ENCODE measurements around the gene PANX2.
"Not testable (repeated sequence)": the region's sequence is repeated elsewhere in the genome, so short reads cannot be mapped to it uniquely, and the experiment has no call there.

Gene PANX2

GRCh38 chr22:50201191-50202129 is 30.9 kb downstream of the PANX2 start:
- Mint-ChIP-seq H3K27ac (peak overlapping the region; percentile 84), H3K9me3 (no peaks in the 10 kb centered on the region)
- DNase-seq = peak; percentile 54

GRCh38 chr22:50202130-50202666 is 31.7 kb downstream of the PANX2 start:
- H3K4me3 Mint-ChIP-seq = peak overlapping the region; percentile 86
- no peak for DNase-seq
- H3K27me3 Mint-ChIP-seq = no peaks in the 10 kb centered on the region
- H3K36me3 Mint-ChIP-seq (ENCODE audit: low read depth) = peaks cover 62% of the 10 kb centered on the region
- H3K27ac Mint-ChIP-seq = peak overlapping the region; percentile 84
- peaks cover 39% of the 10 kb centered on the region for H3K4me1 Mint-ChIP-seq (ENCODE audit: low read depth)
- H3K9me3 Mint-ChIP-seq = no peaks in the 10 kb centered on the region

More at GRCh38 chr22:50201191-50202129, 30.9 kb downstream of the PANX2 start:
- Mint-ChIP-seq H3K27me3 (no peaks in the 10 kb centered on the region), H3K4me1 (ENCODE audit: low read depth) (peaks cover 38% of the 10 kb centered on the region), H3K4me3 (peak overlapping the region; percentile 86), H3K36me3 (ENCODE audit: low read depth) (peaks cover 59% of the 10 kb centered on the region)

- Mint-ChIP-seq H3K36me3 (ENCODE audit: low read depth) (peaks cover 65% of the 10 kb centered on the region), H3K27ac (peak overlapping the region; percentile 5), H3K27me3 (no peaks in the 10 kb centered on the region), H3K4me3 (no peak overlapping the region), H3K9me3 (no peaks in the 10 kb centered on the region), H3K4me1 (ENCODE audit: low read depth) (peaks cover 39% of the 10 kb centered on the region)
- no peak for DNase-seq
These were observed 32.8 kb downstream of the PANX2 start for GRCh38 chr22:50203288-50203687.

GRCh38 chr22:50204571-50204970 is 34.0 kb downstream of the PANX2 start:
- no peaks in the 10 kb centered on the region for H3K27me3 Mint-ChIP-seq
- peaks cover 63% of the 10 kb centered on the region for H3K36me3 Mint-ChIP-seq (ENCODE audit: low read depth)
- H3K27ac Mint-ChIP-seq = no peak overlapping the region
- no peak overlapping the region for H3K4me3 Mint-ChIP-seq
- DNase-seq = no peak
- peaks cover 36% of the 10 kb centered on the region for H3K4me1 Mint-ChIP-seq (ENCODE audit: low read depth)
- H3K9me3 Mint-ChIP-seq = no peaks in the 10 kb centered on the region

- H3K27ac Mint-ChIP-seq, DNase-seq, H3K4me3 Mint-ChIP-seq, H3K9me3 Mint-ChIP-seq, H3K27me3 Mint-ChIP-seq: not testable (repeated sequence)
- H3K36me3 Mint-ChIP-seq (ENCODE audit: low read depth) = peaks cover 66% of the 10 kb centered on the region
- peaks cover 35% of the 10 kb centered on the region for H3K4me1 Mint-ChIP-seq (ENCODE audit: low read depth)
These were observed 34.5 kb downstream of the PANX2 start for GRCh38 chr22:50204998-50205397.

GRCh38 chr22:50205781-50206569 is 35.4 kb downstream of the PANX2 start:
- Mint-ChIP-seq H3K4me3 (no peak overlapping the region), H3K27ac (peak overlapping the region; percentile 44), H3K4me1 (ENCODE audit: low read depth) (peaks cover 35% of the 10 kb centered on the region), H3K36me3 (ENCODE audit: low read depth) (peaks cover 76% of the 10 kb centered on the region), H3K9me3 (no peaks in the 10 kb centered on the region), H3K27me3 (no peaks in the 10 kb centered on the region)
- no peak for DNase-seq

- Mint-ChIP-seq H3K4me3 (no peak overlapping the region), H3K4me1 (ENCODE audit: low read depth) (peaks cover 38% of the 10 kb centered on the region), H3K27me3 (no peaks in the 10 kb centered on the region), H3K36me3 (ENCODE audit: low read depth) (peaks cover 80% of the 10 kb centered on the region), H3K9me3 (no peaks in the 10 kb centered on the region), H3K27ac (peak overlapping the region; percentile 44)
- DNase-seq = peak; percentile 37
These were observed 36.1 kb downstream of the PANX2 start for GRCh38 chr22:50206599-50206998.

GRCh38 chr22:50207383-50208140 is 37.0 kb downstream of the PANX2 start:
- peaks cover 80% of the 10 kb centered on the region for H3K36me3 Mint-ChIP-seq (ENCODE audit: low read depth)
- H3K4me1 Mint-ChIP-seq (ENCODE audit: low read depth) = peaks cover 32% of the 10 kb centered on the region
- no peak overlapping the region for H3K4me3 Mint-ChIP-seq
- no peaks in the 10 kb centered on the region for H3K27me3 Mint-ChIP-seq
- H3K9me3 Mint-ChIP-seq = no peaks in the 10 kb centered on the region
- peak overlapping the region; percentile 47 for H3K27ac Mint-ChIP-seq
- no peak for DNase-seq

- Mint-ChIP-seq H3K27me3 (no peaks in the 10 kb centered on the region), H3K9me3 (no peaks in the 10 kb centered on the region), H3K36me3 (ENCODE audit: low read depth) (peaks cover 84% of the 10 kb centered on the region), H3K4me3 (no peak overlapping the region), H3K4me1 (ENCODE audit: low read depth) (peaks cover 28% of the 10 kb centered on the region), H3K27ac (no peak overlapping the region)
- DNase-seq = peak; percentile 29
These were observed 38.0 kb downstream of the PANX2 start for GRCh38 chr22:50208430-50208938.

GRCh38 chr22:50208939-50209892 is 38.7 kb downstream of the PANX2 start:
- Mint-ChIP-seq H3K4me3 (no peak overlapping the region), H3K27me3 (no peaks in the 10 kb centered on the region), H3K36me3 (ENCODE audit: low read depth) (peaks cover 84% of the 10 kb centered on the region), H3K9me3 (no peaks in the 10 kb centered on the region), H3K27ac (peak overlapping the region; percentile 48), H3K4me1 (ENCODE audit: low read depth) (peaks cover 23% of the 10 kb centered on the region)
- no peak for DNase-seq

GRCh38 chr22:50209893-50210292 is 39.4 kb downstream of the PANX2 start:
- H3K9me3 Mint-ChIP-seq = no peaks in the 10 kb centered on the region
- no peak overlapping the region for H3K4me3 Mint-ChIP-seq

GRCh38 chr22:50210378-50211139 is 40.0 kb downstream of the PANX2 start:
- Mint-ChIP-seq H3K27me3 (no peaks in the 10 kb centered on the region), H3K27ac (peak overlapping the region; percentile 64), H3K36me3 (ENCODE audit: low read depth) (peaks cover 80% of the 10 kb centered on the region), H3K4me3 (no peak overlapping the region), H3K4me1 (ENCODE audit: low read depth) (peaks cover 14% of the 10 kb centered on the region), H3K9me3 (no peaks in the 10 kb centered on the region)
- DNase-seq = no peak

More at GRCh38 chr22:50209893-50210292, 39.4 kb downstream of the PANX2 start:
- Mint-ChIP-seq H3K4me1 (ENCODE audit: low read depth) (peaks cover 17% of the 10 kb centered on the region), H3K36me3 (ENCODE audit: low read depth) (peaks cover 81% of the 10 kb centered on the region), H3K27me3 (no peaks in the 10 kb centered on the region), H3K27ac (peak overlapping the region; percentile 48)
- DNase-seq = peak; percentile 74

All from activated T-cell treated with anti-CD3 and anti-CD28 coated beads, Interleukin-2, amount 50 U/mL, for 24 hours (primary cell).